NCI-H774 (cell line): ENCODE results near the gene TCF23.
"Not testable (repeated sequence)": the region's sequence is repeated elsewhere in the genome, so short reads cannot be mapped to it uniquely, and the experiment has no call there.

ENCODE experiments used
- DNase-seq: peaks from one replicate; lab custom pipeline; 2025; lab: John Stamatoyannopoulos, UW

TCF23 gene

DNA sequence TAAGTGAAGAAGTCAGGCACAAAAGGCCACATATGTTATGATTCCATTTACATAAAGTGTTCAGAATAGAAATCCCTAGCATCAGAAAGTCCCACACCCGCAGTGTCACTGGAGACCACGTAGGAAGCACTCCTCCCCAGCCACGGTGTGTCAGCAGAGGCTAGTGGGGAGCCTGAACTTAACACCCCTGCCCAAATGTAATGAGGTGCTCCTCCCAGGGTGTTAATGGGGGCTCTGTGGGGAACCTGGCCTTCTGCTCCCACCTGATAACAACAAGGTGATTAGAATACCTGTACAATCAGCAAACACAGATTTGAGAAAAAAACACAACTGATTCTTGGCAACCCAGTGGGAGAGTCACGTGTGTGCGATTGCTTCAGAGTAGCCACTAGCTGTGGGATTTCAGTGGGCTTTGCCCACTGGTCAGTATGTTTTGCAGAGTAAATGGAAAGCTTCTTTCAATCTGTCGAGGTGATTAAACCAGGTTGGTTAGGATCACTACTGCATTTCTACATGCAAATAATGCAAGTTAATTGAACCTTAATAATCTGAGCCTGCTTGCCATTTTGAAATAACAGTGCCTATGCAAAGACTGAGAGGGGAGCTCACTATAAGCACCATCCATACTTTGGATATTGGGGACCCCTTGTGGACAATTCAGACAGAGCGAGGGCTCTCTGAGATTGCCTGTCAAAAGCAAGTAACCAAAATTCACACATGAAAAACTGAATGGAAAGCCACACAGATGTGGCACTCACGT is 42.4 kb downstream of the TCF23 start:
- DNase-seq = peak; percentile 20

- peak; percentile 68 for DNase-seq
Observed at GRCh38 chr2:27194538-27195354, 45.9 kb downstream of the TCF23 start.

DNA sequence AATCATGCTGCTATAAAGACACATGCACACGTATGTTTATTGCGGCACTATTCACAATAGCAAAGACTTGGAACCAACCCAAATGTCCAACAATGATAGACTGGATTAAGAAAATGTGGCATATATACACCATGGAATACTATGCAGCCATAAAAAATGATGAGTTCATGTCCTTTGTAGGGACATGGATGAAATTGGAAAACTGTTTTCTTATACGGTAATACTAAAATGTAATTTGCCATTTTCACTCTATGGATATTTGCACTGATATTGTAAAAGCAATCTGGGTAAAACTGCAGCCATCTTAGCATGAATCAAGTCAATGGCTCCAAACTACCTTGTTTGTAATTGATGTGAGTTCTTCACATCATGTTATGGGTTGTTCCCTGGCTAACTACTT is 47.0 kb downstream of the TCF23 start:
- not testable (repeated sequence) for DNase-seq

DNA sequence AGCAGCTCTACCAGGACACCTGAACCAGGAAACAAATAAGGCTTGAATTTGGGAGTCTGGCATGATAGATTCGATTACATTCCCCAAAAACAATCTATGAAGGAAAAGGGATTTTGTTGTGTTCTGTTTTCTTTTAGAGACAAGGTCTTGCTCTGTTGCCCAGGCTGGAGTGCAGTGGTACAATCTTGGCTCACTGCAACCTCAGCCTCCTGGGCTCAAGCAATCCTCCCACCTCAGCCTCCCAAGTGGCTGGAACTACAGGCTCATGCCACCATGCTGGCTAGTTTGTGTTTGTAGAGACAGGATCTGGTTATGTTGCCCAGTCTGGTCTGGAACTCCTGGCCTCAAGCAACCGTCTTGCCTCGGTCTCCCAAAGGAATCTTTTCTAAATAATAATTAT is 49.3 kb downstream of the TCF23 start:
- not testable (repeated sequence) for DNase-seq

DNA sequence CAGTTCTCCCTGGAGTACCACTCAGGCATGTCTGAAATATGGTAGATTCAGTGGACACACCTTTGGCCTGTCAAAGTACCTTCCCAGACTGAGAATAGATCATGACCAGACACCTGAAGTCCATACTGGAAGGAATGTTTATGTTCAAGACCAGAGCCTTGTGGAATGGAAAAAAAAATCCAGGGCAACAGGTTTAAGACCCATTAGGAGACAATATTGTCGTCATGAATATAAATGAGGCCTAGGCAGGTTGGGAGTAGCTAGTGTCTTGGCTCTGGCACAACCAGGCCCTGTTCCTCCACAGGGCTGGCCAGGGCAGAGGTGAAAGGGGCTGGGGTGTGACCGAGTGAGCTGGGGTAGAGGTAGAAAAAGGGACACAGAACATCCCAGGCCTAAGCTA is 49.8 kb downstream of the TCF23 start:
- no peak for DNase-seq

DNA sequence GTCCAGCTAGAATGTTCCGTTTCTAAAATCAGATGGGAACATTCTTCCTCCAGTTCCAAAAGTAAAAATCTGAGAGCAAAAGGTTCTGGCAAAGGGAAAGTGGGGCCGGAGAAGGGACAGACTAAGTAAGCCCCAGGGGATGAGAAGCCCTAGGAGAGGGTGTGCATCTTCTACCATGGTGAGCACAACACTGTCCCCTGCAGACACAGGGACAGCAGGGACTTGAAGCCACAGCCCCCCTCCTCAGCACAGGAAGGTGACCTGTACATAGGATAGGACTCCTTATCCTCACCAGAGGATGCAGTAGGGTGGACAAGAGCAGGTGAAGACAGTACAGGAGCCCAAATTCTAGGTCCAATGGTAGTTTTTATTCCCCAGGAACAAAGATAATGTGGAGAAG is 50.4 kb downstream of the TCF23 start:
- no peak for DNase-seq

DNA sequence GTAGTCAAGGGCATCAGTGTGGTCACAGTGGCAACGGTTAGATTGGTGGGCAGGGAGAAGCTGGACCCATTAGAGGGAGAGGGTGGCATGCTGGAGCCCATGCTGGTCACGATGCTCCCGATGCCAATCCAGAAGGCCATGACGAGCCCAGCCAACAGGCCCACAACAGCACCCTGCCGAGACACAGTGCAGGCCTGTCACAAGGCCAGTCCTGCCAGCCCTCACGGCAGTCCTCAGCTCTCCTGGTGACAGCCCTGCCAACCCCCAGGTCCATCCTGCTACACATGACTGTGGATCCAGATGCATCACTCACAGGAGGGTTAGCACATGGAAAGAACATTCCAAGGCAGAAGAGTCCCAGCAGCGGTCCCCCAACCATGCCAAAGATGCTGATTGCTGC is 52.9 kb downstream of the TCF23 start:
- no peak for DNase-seq

DNA sequence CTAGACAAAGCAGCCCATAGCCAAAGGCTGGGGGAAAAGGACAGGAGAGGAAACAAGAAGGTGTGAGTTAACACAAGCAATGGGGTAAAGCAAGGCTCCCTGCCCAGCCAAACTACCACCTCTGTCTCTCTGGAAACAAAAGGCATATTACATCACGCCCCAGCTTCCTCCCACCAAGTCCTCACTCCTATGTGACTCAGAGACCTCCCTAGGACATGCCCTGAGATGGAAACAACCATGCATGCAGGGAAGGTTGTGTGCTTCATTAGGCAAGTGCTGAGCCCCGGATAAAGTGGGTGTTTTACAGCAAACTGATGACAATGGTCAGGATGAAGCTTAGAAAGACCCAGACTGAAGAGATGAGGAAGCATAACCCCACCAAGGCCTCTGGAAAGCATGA is 54.0 kb downstream of the TCF23 start:
- no peak for DNase-seq

GRCh38 chr2:27203741-27204140 is 54.9 kb downstream of the TCF23 start:
- DNase-seq = no peak

DNA sequence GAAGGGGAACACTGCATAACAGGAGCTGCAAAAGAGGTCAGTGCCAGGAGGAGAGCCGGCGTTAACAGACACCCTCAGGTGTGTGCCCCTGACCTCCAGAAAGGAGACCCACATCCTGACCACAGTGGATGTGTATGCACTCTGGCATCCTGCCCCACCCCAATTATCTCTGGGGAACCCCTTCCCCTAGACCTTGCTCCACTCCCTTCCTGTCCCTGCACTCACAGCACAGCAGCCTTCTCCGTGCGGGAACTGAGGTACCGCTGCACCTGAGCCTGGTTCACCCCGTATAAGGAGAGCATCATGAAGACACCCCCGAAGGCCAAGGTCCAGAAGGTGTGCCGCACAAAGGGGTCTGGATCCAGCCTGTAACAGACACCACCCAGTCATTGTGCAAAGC is 55.8 kb downstream of the TCF23 start:
- no peak for DNase-seq

DNA sequence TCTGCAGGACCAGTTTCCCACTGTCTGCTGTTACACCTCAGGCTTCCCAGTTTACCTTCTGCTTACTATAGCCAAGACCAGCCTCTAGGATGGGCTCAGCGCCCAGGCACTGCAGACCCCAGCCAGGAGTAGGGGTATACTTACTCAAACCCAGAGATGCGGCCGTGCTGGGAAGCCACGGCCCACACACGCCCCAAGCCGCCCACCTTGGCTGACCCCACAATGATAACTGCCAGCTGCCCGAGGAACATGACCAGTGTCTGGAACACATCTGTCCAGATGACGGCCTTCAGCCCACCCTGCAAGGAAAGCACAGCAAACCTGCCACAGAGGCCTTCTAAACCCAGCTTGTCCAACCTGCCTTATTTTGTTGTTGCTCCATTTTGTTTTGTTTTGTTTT is 56.4 kb downstream of the TCF23 start:
- DNase-seq = no peak

DNA sequence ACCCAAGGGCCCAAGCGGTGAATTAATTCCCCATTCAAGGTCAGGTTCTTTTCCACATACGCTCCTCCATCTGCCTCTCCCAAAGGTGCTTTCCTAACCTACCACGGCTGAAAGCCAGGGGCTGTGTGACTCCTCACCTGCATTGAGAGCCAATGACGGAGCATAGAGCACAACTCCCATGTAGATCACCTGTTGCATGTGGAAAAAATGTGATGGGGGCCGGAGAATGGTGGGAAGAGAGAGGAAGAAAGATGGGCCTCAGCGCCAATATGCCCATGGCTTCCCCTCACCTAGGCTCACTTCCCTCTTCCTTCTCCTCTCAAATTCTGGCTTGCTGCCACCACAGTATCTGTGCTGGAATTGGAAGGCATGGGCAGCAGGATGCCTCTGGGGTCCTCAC is 57.5 kb downstream of the TCF23 start:
- no peak for DNase-seq
